GM21619 (cell line): Measurements from ENCODE around the gene CELA3B.
"Not testable (repeated sequence)": the region's sequence is repeated elsewhere in the genome, so short reads cannot be mapped to it uniquely, and the experiment has no call there.

Source experiments
- ATAC-seq: cut with Tn5 transposase; IDR thresholded peaks from one replicate; pipeline ENCODE4 v1.9.1; 2021; ENCODE audit not compliant: unreplicated experiment

CELA3B gene

GRCh38 chr1:21976703-21977239 lies at the start of gene CELA3B:
Gene CELA3B, plus strand, starts transcription at chr1:21977022. Its CDS starts 18 bp downstream, at chr1:21977040.
- ATAC-seq: not testable (repeated sequence)

GRCh38 chr1:21927533-21928237 lies 49.1 kb upstream of the CELA3B start:
- no peak for ATAC-seq

GRCh38 chr1:21930080-21930571 lies 46.7 kb upstream of the CELA3B start:
- ATAC-seq: no peak

GRCh38 chr1:21930629-21931170 lies 46.1 kb upstream of the CELA3B start:
- ATAC-seq: no peak

GRCh38 chr1:21931171-21932093 lies 45.4 kb upstream of the CELA3B start:
- ATAC-seq: no peak

GRCh38 chr1:21932127-21932526 lies 44.7 kb upstream of the CELA3B start:
- ATAC-seq: no peak

GRCh38 chr1:21933397-21934248 lies 43.2 kb upstream of the CELA3B start:
- no peak for ATAC-seq

GRCh38 chr1:21935393-21935804 lies 41.4 kb upstream of the CELA3B start:
- ATAC-seq: no peak

GRCh38 chr1:21935891-21936365 lies 40.9 kb upstream of the CELA3B start:
- ATAC-seq: no peak

GRCh38 chr1:21936366-21937031 lies 40.3 kb upstream of the CELA3B start:
- ATAC-seq: no peak

- no peak for ATAC-seq
Measured at GRCh38 chr1:21937034-21937371, 39.8 kb upstream of the CELA3B start, which contains the start of gene HSPG2. Gene HSPG2, minus strand, starts transcription at chr1:21937310. Its CDS starts 93 bp downstream, at chr1:21937217.

GRCh38 chr1:21937372-21938121 lies 39.3 kb upstream of the CELA3B start:
- peak; percentile 60 for ATAC-seq

GRCh38 chr1:21938732-21939538 lies 37.9 kb upstream of the CELA3B start:
- no peak for ATAC-seq

GRCh38 chr1:21939650-21940374 lies 37.0 kb upstream of the CELA3B start:
- ATAC-seq: no peak

- ATAC-seq: no peak
Measured at GRCh38 chr1:21940492-21940891, 36.3 kb upstream of the CELA3B start.

- ATAC-seq: no peak
Measured at GRCh38 chr1:21941370-21941769, 35.5 kb upstream of the CELA3B start.

GRCh38 chr1:21942464-21942863 lies 34.4 kb upstream of the CELA3B start:
- no peak for ATAC-seq
